ENCODE measurements around the gene SNX1.

Gene SNX1

DNA sequence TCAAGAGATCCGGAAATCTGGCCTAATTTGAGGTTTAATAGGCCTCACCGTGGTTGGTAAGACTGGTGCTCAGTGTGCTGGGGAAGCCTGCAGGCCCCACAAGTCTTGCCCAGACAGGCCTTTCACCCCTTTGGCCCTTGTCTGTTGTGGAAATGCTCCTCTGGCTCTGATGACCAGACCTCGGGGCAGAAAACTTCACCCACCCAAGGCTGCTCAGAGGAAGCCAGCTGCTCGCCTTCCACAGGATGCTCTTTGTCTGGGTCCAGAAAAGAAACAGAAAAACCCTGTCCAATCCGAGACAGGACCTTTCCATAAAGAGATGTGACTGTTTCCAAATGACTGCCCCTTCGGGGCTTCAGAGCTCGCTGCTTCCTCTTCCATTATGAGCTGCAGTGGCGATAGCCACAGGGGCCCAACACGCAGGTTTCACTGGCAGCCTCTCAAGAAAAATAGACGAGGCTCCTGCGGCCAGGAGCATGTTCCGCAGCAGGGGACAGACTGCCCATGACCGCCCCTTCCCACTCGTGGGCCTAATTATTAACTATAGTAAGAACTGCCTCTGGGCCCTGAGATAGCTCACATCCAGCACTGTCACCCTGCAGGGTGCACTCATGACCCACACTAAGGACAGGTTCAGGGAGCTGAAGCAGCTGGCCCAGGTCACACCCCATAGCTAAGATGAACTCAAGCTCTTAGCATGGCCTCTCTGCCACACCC lies 48.9 kb downstream of the SNX1 start:
- H3K27ac ChIP-seq: no peak overlapping the region
- TF ChIP-seq, protein P1, sequence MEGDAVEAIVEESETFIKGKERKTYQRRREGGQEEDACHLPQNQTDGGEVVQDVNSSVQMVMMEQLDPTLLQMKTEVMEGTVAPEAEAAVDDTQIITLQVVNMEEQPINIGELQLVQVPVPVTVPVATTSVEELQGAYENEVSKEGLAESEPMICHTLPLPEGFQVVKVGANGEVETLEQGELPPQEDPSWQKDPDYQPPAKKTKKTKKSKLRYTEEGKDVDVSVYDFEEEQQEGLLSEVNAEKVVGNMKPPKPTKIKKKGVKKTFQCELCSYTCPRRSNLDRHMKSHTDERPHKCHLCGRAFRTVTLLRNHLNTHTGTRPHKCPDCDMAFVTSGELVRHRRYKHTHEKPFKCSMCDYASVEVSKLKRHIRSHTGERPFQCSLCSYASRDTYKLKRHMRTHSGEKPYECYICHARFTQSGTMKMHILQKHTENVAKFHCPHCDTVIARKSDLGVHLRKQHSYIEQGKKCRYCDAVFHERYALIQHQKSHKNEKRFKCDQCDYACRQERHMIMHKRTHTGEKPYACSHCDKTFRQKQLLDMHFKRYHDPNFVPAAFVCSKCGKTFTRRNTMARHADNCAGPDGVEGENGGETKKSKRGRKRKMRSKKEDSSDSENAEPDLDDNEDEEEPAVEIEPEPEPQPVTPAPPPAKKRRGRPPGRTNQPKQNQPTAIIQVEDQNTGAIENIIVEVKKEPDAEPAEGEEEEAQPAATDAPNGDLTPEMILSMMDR (conservative IDR thresholded peaks at IDR 0.05): no peak
- no peak for TF ChIP-seq ZFX (IDR thresholded peaks at IDR 0.05)

DNA sequence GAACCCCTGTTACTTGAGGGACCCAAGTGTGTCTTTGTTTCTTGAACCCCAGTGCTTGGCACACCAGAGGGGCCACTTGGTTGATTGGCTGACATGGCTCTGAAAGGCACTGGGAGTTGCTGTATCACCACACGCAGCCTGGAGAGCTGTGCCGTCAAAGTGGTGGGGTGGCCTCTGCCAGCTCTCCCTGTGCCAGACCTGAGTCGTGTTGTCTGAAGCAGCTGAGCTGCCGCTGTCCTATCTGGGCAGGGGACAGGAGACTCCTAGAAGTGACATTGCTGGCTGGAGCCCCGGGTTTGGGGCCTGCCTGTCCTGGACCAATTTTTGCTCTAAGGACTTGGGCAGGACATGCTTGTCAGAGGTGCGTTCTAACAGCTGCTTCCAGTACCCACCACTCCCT lies 50.3 kb downstream of the SNX1 start:
- TF ChIP-seq ZFX (IDR thresholded peaks at IDR 0.05): no peak
- TF ChIP-seq, protein P1 (conservative IDR thresholded peaks at IDR 0.05): no peak
- no peak overlapping the region for H3K27ac ChIP-seq

DNA sequence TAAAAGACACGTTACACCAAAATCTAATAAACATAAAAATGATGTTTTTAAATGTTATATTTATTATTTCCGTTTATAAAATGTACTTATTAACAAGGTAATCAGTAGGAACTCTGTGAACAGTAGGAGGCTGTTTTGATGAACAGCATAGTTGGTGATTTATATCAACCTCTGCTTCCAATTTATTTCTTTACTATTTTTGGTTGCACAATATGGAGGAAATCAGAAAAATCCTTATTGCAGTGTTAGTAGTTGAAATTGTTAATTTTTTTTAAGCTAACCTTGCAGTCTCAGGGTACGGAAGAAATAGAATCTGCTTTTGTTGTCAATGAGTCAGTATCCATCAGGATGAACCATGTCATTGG lies 50.7 kb downstream of the SNX1 start:
- no peak overlapping the region for H3K27ac ChIP-seq
- no peak for TF ChIP-seq ZFX (IDR thresholded peaks at IDR 0.05)
- TF ChIP-seq, protein P1 (conservative IDR thresholded peaks at IDR 0.05): no peak

DNA sequence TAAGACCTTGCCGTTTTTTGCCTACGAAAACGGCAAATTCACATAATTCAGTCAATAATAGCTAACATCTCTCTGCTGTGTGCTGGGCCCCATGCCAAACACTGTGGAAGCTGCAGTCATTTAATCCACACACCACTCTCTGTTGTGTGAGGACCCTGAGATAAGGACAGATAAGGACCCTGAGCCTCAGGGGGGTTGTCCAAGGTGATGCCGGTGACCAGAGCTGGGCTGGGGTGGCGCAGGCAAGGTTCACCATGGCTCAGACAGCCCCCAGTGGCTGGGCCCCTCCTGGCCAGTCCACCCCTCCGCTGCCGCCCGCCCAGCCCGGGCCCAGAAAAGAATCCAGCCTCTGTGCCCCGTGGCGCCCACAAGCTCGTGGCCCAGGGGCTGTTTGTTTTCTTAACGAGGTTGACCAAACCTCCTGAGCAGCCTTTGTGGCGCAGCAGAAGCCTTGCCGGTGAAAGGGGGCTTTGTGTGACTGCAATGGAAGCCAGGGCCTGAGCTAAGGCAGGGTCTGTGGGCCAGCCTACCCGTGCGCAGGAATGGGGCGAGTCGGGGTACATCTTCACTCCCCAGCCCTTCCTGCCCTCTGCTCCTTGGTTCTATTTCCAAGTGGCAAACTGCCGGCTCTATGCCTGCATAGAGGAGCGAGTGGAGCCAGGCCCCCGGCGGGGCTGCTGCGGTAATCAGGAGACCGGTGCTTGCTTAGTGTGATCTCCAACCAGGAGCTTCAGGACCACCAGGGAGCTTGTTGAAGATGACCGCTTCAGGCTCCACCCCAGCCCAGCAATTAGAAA lies 51.3 kb downstream of the SNX1 start:
- TF ChIP-seq ZFX (IDR thresholded peaks at IDR 0.05): no peak; the same call in 1 of the 2 replicates
- TF ChIP-seq, protein P1 (conservative IDR thresholded peaks at IDR 0.05): no peak
- H3K27ac ChIP-seq: no peak overlapping the region

DNA sequence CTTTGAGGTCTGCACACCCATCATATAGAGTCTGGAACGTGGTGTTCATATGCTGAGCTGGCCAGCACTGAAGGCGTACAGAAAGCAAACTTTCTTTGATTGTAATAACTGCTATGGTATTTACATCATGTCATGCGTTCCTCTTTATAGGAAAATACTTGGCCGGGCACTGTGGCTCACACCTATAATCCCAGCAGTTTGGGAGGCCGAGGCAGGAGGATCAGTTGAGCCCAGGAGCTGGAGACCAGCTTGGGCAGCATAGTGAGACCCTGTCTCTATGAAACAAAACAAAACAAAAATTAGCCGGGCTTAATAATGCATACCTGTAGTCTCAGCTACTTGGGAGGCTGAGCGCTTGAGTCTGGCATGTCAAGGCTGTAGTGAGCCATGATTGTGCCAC lies 52.4 kb downstream of the SNX1 start:
- TF ChIP-seq ZFX (IDR thresholded peaks at IDR 0.05): no peak
- H3K27ac ChIP-seq: no peak overlapping the region

DNA sequence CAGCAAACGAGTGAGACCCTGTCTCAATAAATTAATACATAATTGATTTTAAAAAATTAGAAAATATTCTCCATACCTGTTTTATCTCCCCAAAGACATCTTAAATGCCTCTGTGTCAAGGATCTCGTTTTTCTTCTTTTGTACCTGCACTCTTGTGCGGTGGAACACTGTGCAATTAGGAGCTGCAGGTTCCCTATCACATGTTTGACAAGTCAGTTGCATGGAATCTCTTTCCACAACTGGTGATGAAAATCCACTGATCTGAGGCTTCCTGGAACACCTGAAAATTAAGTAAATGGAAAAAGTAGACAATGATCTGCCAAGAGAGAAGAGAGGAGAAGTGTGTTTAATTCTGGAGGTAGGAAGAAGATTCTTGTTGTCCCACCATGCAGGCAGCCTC lies 52.8 kb downstream of the SNX1 start:
- TF ChIP-seq, protein P1 (conservative IDR thresholded peaks at IDR 0.05): no peak
- TF ChIP-seq ZFX (IDR thresholded peaks at IDR 0.05): no peak
- H3K27ac ChIP-seq: no peak overlapping the region

DNA sequence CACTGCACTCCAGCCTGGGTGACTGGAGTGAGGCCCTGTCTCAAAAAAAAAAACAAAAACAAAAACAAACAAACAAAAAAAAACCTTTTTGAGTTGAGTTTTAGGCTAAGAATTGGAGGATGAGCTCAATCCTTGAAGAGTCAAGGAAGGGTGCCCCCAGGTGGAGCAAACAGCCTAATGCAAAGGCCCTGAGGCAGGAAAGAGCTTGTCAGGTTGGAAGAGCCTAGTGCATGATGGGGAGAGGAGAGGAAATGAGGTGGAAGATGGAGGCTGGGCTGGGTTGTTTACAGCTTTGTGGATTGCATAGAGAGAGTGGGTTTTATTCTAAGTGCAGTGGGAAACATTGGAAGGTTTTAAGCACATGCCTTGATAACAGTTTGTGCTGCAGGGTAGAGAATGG lies 53.6 kb downstream of the SNX1 start:
- no peak overlapping the region for H3K27ac ChIP-seq
- TF ChIP-seq ZFX (IDR thresholded peaks at IDR 0.05): no peak
- TF ChIP-seq, protein P1 (conservative IDR thresholded peaks at IDR 0.05): peak; percentile 22; the same call in 1 of the 2 replicates

Data from C4-2B (cell line).